NCI-H2171 (cell line): ENCODE results near the gene DLG1.
A peak's percentile ranks its signal among the peaks of the same experiment; 100 is the strongest.

Source experiments
- DNase-seq: peaks from one replicate; lab custom pipeline; 2025; lab: John Stamatoyannopoulos, UW

DLG1 gene

GRCh38 chr3:197248341-197248740 lies 50.1 kb downstream of the DLG1 start:
- no peak for DNase-seq

GRCh38 chr3:197244751-197245150 lies 53.7 kb downstream of the DLG1 start:
- DNase-seq: no peak

DNA sequence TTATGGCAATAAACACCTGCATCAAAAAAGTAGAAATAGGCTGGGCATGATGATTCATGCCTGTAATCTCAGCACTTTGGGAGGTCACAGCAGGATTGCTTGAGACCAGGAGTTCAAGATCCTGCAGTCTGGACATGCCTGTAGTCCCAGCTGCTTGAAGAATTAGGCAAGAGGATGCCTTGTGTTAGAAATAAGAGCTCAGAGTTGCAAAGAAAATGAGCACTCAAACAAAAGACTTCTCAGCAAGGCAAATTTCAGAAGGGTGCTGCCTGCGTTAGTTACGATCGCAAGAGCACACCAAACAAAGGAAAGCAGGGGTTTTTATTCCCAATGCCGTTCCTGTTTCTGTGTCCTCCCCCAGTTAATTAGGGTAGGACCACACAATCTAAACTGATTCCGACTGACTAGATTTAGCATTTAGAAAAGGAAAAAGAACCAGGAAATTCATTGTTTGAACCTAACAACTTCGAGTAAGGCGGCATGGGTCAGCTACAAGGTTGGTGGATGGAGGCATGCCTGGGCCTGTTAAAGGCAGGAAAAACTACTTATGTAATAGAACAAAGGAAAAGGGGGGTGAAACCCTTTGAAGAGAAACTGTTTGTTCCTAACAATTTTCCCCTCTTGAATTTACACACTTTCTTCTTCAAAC lies 55.5 kb downstream of the DLG1 start:
- DNase-seq: no peak

DNA sequence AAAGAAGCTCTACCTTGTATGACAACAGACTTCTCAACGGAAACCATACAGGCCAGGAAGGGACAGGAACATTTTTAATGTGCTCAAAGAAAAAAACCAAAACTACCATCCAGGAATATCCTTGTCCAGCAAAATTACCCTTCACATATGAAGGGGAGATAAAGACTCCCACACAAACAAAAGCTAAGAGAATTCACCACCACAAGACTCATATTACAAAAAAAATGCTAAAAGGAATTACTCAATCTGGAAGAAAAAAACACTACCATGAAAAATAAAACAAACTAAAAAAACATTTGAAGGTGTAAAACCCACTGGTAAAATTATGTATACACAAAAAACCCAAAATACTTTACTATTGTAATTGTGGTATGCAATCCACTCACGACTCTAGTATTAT lies 57.2 kb downstream of the DLG1 start:
- DNase-seq: no peak

GRCh38 chr3:197239857-197240256 lies 58.6 kb downstream of the DLG1 start:
- DNase-seq: no peak

GRCh38 chr3:197238842-197239241 lies 59.6 kb downstream of the DLG1 start:
- DNase-seq: no peak

- DNase-seq: no peak
Observed at GRCh38 chr3:197237897-197238296, 60.5 kb downstream of the DLG1 start.

DNA sequence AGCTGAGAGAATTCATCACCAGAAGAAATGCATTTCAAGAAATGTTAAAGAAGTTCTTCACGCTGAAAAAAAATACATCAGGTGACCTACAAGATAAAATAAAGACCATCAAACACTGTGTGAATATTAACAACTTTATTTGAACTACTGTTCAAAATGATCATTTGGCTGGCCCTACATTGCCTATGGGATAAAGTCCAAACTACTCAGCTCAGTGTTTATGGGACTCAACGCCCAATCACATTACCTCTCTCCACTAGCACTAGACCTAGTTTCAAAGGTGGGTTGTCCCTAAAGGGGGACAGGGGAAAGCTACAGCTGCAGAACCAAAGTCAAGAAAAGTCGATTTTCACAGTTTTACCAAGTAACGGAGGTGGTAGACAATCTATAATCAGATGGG lies 62.0 kb downstream of the DLG1 start:
- DNase-seq: no peak

- DNase-seq: no peak
Observed at GRCh38 chr3:197234947-197235914, 63.2 kb downstream of the DLG1 start.

DNA sequence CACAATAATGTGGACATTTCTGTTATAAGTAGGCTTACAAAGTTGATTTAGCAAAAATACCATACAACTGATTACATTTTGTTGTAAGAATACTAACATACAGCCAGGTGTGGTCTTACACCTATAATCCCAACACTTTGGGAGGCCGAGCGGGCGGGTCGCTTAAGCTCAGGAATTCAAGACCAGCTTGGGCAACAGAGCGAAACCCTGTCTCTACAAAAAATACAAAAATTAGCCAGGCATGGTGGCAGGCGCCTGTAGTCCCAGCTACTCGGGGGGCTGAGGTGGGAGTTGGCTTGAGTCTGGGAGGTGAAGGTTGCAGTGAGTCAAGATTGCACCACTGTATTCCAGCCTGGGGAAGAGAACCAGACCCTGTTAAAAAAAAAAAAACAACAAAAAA lies 67.1 kb downstream of the DLG1 start:
- DNase-seq: no peak

DNA sequence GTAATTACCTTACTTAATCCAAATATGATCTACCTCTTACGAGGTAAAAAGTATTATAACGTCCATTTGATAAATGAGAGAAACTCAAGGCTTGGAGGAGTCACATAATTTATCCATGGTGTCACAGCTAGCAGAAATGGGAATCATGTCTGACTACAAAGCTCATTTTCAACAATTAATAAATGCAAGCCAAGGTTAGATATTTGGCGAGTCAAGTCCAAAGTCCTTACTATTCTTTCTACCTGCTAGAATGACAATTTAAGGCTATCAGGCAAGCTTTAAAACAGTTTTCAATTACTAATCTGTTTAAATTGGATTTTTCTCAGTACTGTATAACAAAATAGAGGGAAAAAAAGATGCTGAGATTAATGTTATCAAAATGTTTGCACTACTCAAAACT lies 68.6 kb downstream of the DLG1 start:
- DNase-seq: no peak

DNA sequence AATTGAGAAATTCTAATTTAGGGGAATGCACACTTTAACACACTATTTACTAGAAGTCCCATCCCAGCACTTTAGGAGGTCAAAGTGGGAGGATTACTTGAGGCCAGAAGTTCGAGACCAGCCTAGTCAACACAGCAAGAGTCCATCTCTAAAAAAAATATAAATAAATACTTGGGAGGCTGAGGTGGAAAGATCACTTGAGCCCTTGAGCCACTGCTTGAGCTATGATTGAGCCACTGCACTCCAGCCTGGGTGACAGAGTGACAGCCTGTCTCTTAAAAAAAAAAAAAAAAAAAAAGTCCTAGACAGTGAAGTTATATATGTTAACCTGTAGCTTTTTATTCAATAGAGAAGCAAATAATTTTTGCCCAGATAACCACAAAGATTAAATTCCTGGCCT lies 69.2 kb downstream of the DLG1 start:
- DNase-seq: no peak

- DNase-seq: no peak
Observed at GRCh38 chr3:197227780-197228574, 70.4 kb downstream of the DLG1 start.

DNA sequence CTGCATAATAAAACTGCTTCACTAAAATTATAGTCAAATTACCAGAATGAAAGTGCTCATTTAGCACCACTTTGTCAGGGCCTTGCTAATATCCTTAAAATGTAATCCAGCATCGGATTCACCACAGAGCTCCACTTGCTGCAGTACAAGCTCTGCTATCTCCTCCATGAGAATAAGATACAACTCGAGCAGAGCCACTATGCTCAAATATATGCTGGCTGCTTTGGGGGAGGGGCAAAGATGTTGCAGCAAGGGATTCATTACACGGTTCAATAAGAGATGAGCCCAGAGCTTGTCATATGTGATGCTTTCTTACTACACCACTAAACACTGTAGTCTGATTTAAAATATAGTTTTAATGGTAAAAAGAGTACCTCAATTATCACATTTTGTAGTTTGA lies 72.2 kb downstream of the DLG1 start:
- peak; percentile 2 for DNase-seq

DNA sequence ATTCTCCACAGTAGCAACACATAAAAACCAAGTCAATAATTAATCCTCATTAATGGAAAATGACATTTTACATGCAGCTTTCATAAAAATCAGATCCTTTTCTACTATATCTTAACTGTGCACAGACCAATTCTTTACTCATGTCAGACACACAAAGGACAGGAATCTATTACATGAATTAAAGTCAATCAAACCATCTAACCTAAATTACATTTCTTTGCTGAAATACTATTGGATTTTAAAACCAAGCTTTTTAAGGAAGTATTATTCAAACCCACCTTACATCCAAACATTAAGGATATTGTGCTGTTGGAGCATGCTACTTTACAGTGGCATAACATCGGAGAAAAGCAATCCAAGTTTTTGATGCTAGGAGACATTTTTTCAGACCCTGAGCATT lies 72.8 kb downstream of the DLG1 start:
- no peak for DNase-seq

GRCh38 chr3:197224034-197224444 lies 74.4 kb downstream of the DLG1 start:
- peak; percentile 38 for DNase-seq

DNA sequence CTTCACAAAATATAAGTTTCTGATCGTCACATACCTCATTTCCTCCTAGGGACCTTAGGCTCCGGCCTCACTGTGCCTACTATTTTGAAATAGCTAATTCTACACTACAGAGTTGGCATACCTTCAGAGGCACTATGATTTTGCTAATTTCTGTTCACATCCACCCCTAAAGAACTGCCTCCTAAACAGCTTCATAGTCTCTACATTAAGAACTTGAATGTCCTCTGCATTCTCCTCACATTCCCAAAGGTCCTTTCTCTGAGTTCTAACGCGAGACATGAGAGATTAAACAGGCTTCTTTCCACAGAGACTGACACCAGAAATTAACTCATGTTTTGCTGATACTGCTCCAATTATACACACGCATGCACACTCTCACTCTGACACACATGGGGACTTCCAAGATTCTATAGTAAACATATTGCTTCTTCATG lies 75.5 kb downstream of the DLG1 start:
- no peak for DNase-seq

DNA sequence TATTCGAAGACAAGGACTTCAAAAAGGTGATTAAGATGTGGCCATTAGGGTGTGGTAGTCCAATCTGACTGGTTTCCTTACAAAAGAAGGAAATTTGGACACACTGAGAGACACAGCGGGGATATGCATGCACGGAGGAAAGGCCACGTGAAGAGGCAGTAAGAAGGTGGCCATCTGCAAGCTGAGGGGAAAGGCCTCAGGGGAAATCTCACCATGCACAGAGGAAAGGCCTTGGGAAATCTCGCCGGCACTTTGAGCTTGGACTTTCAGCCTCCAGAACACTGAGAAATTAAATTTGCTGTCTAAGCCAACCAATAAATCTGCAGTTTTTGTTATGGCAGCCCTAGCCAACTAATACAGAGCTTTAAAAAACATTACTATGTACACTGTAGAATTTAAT lies 78.8 kb downstream of the DLG1 start:
- no peak for DNase-seq

- no peak for DNase-seq
Observed at GRCh38 chr3:197218210-197218609, 80.2 kb downstream of the DLG1 start.

- no peak for DNase-seq
Observed at GRCh38 chr3:197216914-197217313, 81.5 kb downstream of the DLG1 start.

DNA sequence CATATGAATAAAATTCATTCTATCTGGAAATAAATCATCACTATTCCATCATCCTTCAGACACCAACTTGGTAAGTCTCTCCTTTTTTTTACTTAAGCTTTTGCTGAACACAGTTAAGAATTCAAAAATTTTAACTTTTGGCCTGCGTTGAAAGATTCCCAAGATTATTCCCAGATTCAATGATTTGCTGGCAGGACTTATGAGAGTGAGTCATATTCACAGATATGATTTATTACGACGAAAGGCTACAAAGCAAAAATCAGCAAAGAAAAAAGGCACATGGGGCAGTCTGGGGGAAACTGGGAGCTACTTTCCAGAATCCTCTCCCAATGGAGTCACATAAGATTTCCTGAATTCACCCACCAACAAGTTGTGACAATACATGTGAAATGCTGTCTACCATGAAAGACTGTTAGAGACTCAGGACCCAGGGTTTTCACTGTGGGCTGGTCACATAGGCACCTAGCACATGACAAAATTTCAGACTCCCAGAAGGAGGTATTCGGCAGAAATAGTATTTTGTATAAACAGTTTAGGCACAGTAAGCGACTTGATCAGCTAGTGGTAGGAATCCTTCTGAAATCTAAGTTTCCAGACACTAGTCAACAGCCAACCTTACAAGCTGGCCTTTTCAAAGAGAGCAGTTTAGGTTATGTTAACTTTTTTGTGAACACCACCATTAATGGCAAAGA lies 82.1 kb downstream of the DLG1 start:
- no peak for DNase-seq

GRCh38 chr3:197212290-197212689 lies 86.1 kb downstream of the DLG1 start:
- DNase-seq: no peak
